Spinal cord (tissue), 10 donors: ENCODE results near the gene SDK2. TPM values are rescaled to one million over a fixed set of nuclear protein-coding genes. Genes with fewer than 3 reads are reported as not detected.
"Not testable (repeated sequence)": the region's sequence is repeated elsewhere in the genome, so short reads cannot be mapped to it uniquely, and the experiment has no call there.

Experiments used
- DNase-seq, 6 donors: peaks; one replicate each; pipeline versions ENCODE4 v3.0.0 to v3.0.0-alpha.2; 2013 to 2015; ENCODE audit warnings: low spot score in 6 of 6, low read depth in 4 of 6
- H3K27ac ChIP-seq: one replicate; pipeline ENCODE4 v1.5.1; 2013; ENCODE audit warnings: low read depth, low read length, control low read depth
- H3K27me3 ChIP-seq: one replicate; pipeline ENCODE4 v1.6.1; 2013; ENCODE audit warnings: low read length; ENCODE audit not compliant: control insufficient read depth, insufficient read depth
- H3K36me3 ChIP-seq: one replicate; pipeline ENCODE4 v1.6.1; 2013; ENCODE audit warnings: low read length; ENCODE audit not compliant: control insufficient read depth, insufficient read depth
- H3K4me1 ChIP-seq: one replicate; pipeline ENCODE4 v1.6.1; 2013; ENCODE audit warnings: low read length; ENCODE audit not compliant: control insufficient read depth, insufficient read depth
- H3K4me3 ChIP-seq: one replicate; pipeline ENCODE4 v1.5.1; 2013; ENCODE audit warnings: low read depth, low read length, control low read depth
- H3K9me3 ChIP-seq: one replicate; pipeline ENCODE4 v1.6.1; 2013; ENCODE audit warnings: low read length; ENCODE audit not compliant: control insufficient read depth, insufficient read depth
- WGBS: methylation state at CpG from one replicate; pipeline ENCODE4 v1.1.5; 2013; ENCODE audit warnings: missing lambda C conversion rate; ENCODE audit not compliant: insufficient coverage; 5-methylcytosine and 5-hydroxymethylcytosine counted together
- polyA plus RNA-seq, 2 donors: library from polyadenylated mRNA; unstranded; fragments of 120-200 nt; gene quantifications; one replicate each; pipeline ENCODE4 v1.2.1, GENCODE V29; 2013; ENCODE audit not compliant: insufficient read length in 2 of 2
- total RNA-seq, 2 donors: library from RNA; depleted of rRNA in 1 of 2; stranded (reverse); fragments of 120-200 nt in 1 of 2; fragments of >200 nt in 1 of 2; gene quantifications; one replicate each; pipeline versions ENCODE4 v1.2.3 to v1.2.4, GENCODE V29; 2013 to 2014
- donor health status: healthy.

Gene SDK2
- total and polyA plus RNA-seq, 4 donors = 10.9 to 14.4 (median 12.7) TPM

DNA sequence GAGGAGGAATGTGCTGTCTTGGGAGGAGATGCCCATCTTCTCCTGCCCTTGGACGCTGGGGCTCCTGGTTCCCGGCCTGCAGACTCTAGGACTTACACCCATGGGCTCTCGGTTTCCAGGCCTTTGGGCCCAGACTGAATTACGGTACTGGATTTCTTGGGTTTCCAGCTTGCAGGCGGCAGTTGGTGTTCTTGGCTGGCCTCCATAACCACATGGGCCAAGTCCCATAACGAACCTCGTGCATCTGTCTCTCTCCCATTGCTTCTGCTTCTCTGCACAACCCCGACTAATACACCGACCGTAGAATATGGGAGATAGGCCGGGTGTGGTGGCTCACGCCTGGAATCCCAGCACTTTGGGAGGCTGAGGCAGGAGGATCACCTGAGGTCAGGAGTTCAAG lies 162.6 kb downstream of the SDK2 start:
- peak in 2 of 6 donors; percentile 50 to 66 for DNase-seq

DNA sequence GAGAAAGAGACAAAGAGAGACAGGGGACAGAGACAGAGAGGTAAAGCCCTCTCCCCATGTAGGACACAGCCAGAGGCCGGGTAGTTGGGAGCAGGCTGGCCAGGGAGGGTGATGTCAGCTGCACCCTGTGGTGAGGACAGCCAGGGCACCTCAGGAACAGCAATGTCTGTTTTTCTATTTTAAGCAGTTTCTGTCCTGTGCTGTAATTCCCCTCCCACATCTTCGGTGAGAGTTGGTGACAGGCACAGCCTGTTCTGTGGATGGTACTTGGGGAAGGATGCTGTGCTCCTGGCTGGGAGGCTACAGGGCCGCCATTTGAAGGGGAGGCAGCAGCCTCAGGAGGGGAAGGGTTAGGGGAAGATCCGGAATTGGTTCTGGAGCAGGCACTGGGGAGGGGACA lies 163.5 kb downstream of the SDK2 start:
- WGBS = 85% methylated on average over 2 of the region's 4 CpGs
- DNase-seq = no peak
- Histone ChIP-seq H3K27ac (no peak overlapping the region), H3K36me3 (no peaks in the 10 kb centered on the region), H3K9me3 (peaks cover 4% of the 10 kb centered on the region), H3K4me3 (no peak overlapping the region), H3K4me1 (peaks cover 39% of the 10 kb centered on the region), H3K27me3 (no peaks in the 10 kb centered on the region)

More for the DNA sequence above, 162.6 kb downstream of the SDK2 start:
- H3K27me3 ChIP-seq = no peaks in the 10 kb centered on the region
- H3K4me3 ChIP-seq = no peak overlapping the region
- H3K4me1 ChIP-seq = peaks cover 36% of the 10 kb centered on the region
- 77% methylated on average over 6 of the region's 12 CpGs for WGBS
- H3K9me3 ChIP-seq = peaks cover 4% of the 10 kb centered on the region
- no peaks in the 10 kb centered on the region for H3K36me3 ChIP-seq
- no peak overlapping the region for H3K27ac ChIP-seq

GRCh38 chr17:73478768-73479424 lies 165.3 kb downstream of the SDK2 start:
- peaks cover 3% of the 10 kb centered on the region for H3K36me3 ChIP-seq
- peak in 1 of 6 donors; percentile 45 for DNase-seq
- H3K4me1 ChIP-seq = peaks cover 40% of the 10 kb centered on the region
- 89% methylated on average over 7 of the region's 14 CpGs for WGBS
- no peaks in the 10 kb centered on the region for H3K27me3 ChIP-seq
- H3K4me3 ChIP-seq = no peak overlapping the region
- H3K9me3 ChIP-seq = no peaks in the 10 kb centered on the region
- no peak overlapping the region for H3K27ac ChIP-seq

DNA sequence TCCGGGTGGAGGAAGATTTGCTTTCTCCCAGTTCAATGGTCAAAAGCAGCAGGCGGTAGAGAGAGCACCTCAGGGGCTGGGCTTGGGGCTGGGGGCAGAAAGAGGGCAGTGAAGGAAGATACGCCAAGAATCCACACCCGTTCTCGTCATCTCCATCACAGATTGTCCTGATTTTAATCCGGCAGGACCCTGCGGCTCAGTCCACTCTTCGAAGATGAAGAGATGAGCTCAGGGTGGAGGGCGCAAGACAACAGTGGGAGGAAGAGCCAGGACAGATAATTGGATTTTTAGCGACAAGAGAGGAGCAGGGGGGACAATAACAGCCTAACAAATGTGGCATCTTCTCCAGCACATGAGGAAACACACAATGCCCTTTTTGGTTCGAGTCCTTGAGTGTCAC lies 165.9 kb downstream of the SDK2 start:
- Histone ChIP-seq H3K36me3 (peaks cover 3% of the 10 kb centered on the region), H3K27ac (no peak overlapping the region), H3K4me1 (peaks cover 39% of the 10 kb centered on the region), H3K9me3 (no peaks in the 10 kb centered on the region), H3K4me3 (no peak overlapping the region), H3K27me3 (no peaks in the 10 kb centered on the region)
- DNase-seq = peak in 1 of 6 donors; percentile 60
- 53% methylated on average over 7 of the region's 11 CpGs for WGBS

DNA sequence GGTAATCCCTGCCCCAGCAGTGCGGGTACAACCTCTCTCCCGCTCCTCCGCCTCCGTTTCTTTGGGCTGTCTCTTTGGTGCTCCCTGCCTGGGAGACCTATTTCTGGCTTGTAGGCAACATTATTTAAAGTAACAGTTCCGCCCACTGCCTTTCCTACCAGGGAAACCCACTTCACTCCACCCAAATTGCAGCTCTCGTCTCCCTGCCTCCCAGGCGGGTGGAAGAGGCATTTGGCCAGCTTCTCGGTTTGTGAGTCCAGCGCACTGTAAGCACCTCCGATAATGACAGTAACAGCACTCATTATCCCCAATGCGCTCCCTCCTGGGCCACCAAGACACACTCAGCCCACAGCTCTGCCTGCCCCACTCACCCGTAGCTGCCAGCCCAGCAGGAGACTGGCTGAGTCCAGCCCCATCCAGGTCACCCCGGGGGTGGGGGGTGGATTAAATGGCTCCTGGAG lies 167.3 kb downstream of the SDK2 start:
- peak in 2 of 6 donors; percentile 62 to 80 for DNase-seq
- Histone ChIP-seq H3K9me3 (no peaks in the 10 kb centered on the region), H3K4me1 (peaks cover 31% of the 10 kb centered on the region), H3K27me3 (no peaks in the 10 kb centered on the region), H3K4me3 (no peak overlapping the region), H3K36me3 (peaks cover 4% of the 10 kb centered on the region), H3K27ac (no peak overlapping the region)
- WGBS = 32% methylated on average over 10 of the region's 13 CpGs

DNA sequence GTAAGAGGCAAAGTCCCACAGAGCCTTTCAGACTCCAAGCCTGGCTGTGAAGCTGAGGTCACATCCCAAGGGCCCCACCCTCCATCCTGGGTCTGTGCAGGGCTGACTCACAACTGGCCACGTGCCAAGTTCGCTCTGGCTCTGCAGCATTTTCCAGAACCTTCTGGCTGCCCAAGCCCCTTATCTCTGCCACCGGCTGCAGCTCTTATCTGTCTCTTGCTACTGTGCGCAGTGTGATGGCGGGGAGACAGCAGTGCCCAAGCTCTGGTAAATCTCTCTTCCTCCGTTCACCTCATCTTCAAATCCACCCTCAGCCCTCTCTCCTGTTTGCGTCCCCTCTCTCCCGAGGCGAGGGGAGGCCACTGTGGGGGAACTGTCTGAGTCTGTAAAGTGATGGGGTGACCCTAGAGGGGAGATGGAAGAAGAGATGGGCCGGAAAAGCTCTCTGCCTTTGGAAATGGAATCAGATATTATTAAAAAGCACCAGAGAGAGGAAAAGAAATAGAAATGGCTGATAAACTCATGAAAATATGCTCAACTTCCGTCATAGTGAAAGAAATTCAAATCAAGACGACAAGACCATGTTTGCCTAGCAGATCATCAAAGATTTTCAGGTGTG lies 169.8 kb downstream of the SDK2 start:
- Histone ChIP-seq H3K36me3 (peaks cover 8% of the 10 kb centered on the region), H3K4me1 (peaks cover 34% of the 10 kb centered on the region), H3K27ac (peak overlapping the region; percentile 36), H3K9me3 (no peaks in the 10 kb centered on the region), H3K4me3 (no peak overlapping the region), H3K27me3 (no peaks in the 10 kb centered on the region)
- DNase-seq = peak in 2 of 6 donors; percentile 47 to 63
- 62% methylated on average over 6 of the region's 12 CpGs for WGBS

GRCh38 chr17:73472715-73473114 lies 171.5 kb downstream of the SDK2 start:
- Histone ChIP-seq H3K4me1 (peaks cover 35% of the 10 kb centered on the region), H3K36me3 (peaks cover 11% of the 10 kb centered on the region)
- not testable (repeated sequence) for H3K4me3 ChIP-seq, H3K27me3 ChIP-seq, H3K27ac ChIP-seq, DNase-seq, H3K9me3 ChIP-seq
- 82% methylated on average over 6 of the region's 8 CpGs for WGBS

DNA sequence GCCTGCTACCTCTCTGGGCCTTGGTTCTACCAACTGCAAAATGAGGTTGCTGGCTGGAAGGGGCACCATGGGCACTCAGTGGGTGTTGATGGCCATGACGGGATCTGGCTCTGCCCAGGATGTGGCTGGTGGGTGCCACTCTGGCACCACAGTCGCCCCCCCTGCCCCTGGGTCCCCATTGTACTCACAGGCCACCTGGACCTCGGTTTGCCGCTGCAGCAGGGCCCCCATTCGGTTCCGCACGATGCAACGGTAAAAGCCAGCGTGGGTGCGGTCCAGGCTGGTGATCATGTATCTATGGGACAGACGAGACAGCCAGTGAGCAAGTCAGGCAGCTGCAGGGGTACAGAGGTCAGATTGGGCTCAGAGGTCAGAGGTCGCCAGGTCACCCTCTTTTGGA lies 172.3 kb downstream of the SDK2 start:
- DNase-seq = no peak
- Histone ChIP-seq H3K4me1 (peaks cover 27% of the 10 kb centered on the region), H3K4me3 (no peak overlapping the region), H3K27ac (no peak overlapping the region), H3K9me3 (no peaks in the 10 kb centered on the region), H3K27me3 (no peaks in the 10 kb centered on the region), H3K36me3 (peaks cover 11% of the 10 kb centered on the region)
- 95% methylated on average over 11 of the region's 12 CpGs for WGBS

- H3K36me3 ChIP-seq = peaks cover 13% of the 10 kb centered on the region
- no peaks in the 10 kb centered on the region for H3K9me3 ChIP-seq
- H3K4me1 ChIP-seq = peaks cover 35% of the 10 kb centered on the region
- WGBS = 88% methylated on average over 3 of the region's 7 CpGs
- H3K27ac ChIP-seq = no peak overlapping the region
- no peak overlapping the region for H3K4me3 ChIP-seq
- DNase-seq = peak in 1 of 6 donors; percentile 73
- H3K27me3 ChIP-seq = no peaks in the 10 kb centered on the region
Observed at GRCh38 chr17:73470316-73470826, 173.9 kb downstream of the SDK2 start.

GRCh38 chr17:73469311-73469710 lies 174.9 kb downstream of the SDK2 start:
- Histone ChIP-seq H3K36me3 (peaks cover 13% of the 10 kb centered on the region), H3K9me3 (no peaks in the 10 kb centered on the region), H3K4me3 (no peak overlapping the region), H3K27ac (no peak overlapping the region), H3K4me1 (peaks cover 38% of the 10 kb centered on the region), H3K27me3 (no peaks in the 10 kb centered on the region)
- DNase-seq = no peak
- WGBS = 80% methylated on average over 3 of the region's 4 CpGs
